Measurements from ENCODE around the gene UBASH3A. TPM values are rescaled to one million over a fixed set of nuclear protein-coding genes. Genes with fewer than 3 reads are reported as not detected.
A peak's percentile ranks its signal among the peaks of the same experiment; 100 is the strongest.

The UBASH3A gene
- total RNA-seq, 1 donor from 2014 or later = under 0.01 TPM

GRCh38 chr21:42460391-42461184 lies 56.9 kb downstream of the UBASH3A start:
- no peak overlapping the region for H3K27ac ChIP-seq (ENCODE audit: low read depth, low read length)
- H3K27me3 ChIP-seq (ENCODE audit: control insufficient read depth in 3 of 3, insufficient read depth in 3 of 3, low read length in 3 of 3) = peaks cover 0 to 4% (median 2%) of the 10 kb centered on the region in 3 donors
- no peak overlapping the region for H3K9ac ChIP-seq (ENCODE audit: low read depth in 1 of 3, low read length in 3 of 3)
- H3K36me3 ChIP-seq (ENCODE audit: control insufficient read depth in 3 of 3, insufficient read depth in 3 of 3, low read length in 3 of 3) = no peaks in the 10 kb centered on the region
- no peak overlapping the region for H3K4me3 ChIP-seq (ENCODE audit: low read length in 3 of 3)
- H3K9me3 ChIP-seq (ENCODE audit: control insufficient read depth in 3 of 3, low read length in 3 of 3) = no peaks in the 10 kb centered on the region
- peaks cover 0 to under 1% (median 0%) of the 10 kb centered on the region in 3 donors for H3K4me1 ChIP-seq (ENCODE audit: control insufficient read depth in 3 of 3, insufficient read depth in 3 of 3, low read length in 3 of 3)

- no peaks in the 10 kb centered on the region for H3K9me3 ChIP-seq (ENCODE audit: control insufficient read depth in 3 of 3, low read length in 3 of 3)
- peaks cover 0 to 4% (median 0%) of the 10 kb centered on the region in 3 donors for H3K4me1 ChIP-seq (ENCODE audit: control insufficient read depth in 3 of 3, insufficient read depth in 3 of 3, low read length in 3 of 3)
- H3K4me3 ChIP-seq (ENCODE audit: low read length in 3 of 3) = no peak overlapping the region
- no peak overlapping the region for H3K27ac ChIP-seq (ENCODE audit: low read depth, low read length)
- no peaks in the 10 kb centered on the region for H3K27me3 ChIP-seq (ENCODE audit: control insufficient read depth in 3 of 3, insufficient read depth in 3 of 3, low read length in 3 of 3)
- H3K9ac ChIP-seq (ENCODE audit: low read depth in 1 of 3, low read length in 3 of 3) = no peak overlapping the region
- no peaks in the 10 kb centered on the region for H3K36me3 ChIP-seq (ENCODE audit: control insufficient read depth in 3 of 3, insufficient read depth in 3 of 3, low read length in 3 of 3)
These were observed 57.5 kb downstream of the UBASH3A start for GRCh38 chr21:42461185-42461520.

GRCh38 chr21:42461881-42462877 lies 58.5 kb downstream of the UBASH3A start:
- no peaks in the 10 kb centered on the region for H3K9me3 ChIP-seq (ENCODE audit: control insufficient read depth in 3 of 3, low read length in 3 of 3)
- no peaks in the 10 kb centered on the region for H3K36me3 ChIP-seq (ENCODE audit: control insufficient read depth in 3 of 3, insufficient read depth in 3 of 3, low read length in 3 of 3)
- H3K4me3 ChIP-seq (ENCODE audit: low read length in 3 of 3) = no peak overlapping the region
- H3K27ac ChIP-seq (ENCODE audit: low read depth, low read length) = no peak overlapping the region
- H3K9ac ChIP-seq (ENCODE audit: low read depth in 1 of 3, low read length in 3 of 3) = no peak overlapping the region
- H3K27me3 ChIP-seq (ENCODE audit: control insufficient read depth in 3 of 3, insufficient read depth in 3 of 3, low read length in 3 of 3) = no peaks in the 10 kb centered on the region
- H3K4me1 ChIP-seq (ENCODE audit: control insufficient read depth in 3 of 3, insufficient read depth in 3 of 3, low read length in 3 of 3) = peaks cover 5 to 7% (median 6%) of the 10 kb centered on the region in 3 donors

GRCh38 chr21:42463861-42464515 lies 60.3 kb downstream of the UBASH3A start:
- Histone ChIP-seq H3K9ac (ENCODE audit: low read depth in 1 of 3, low read length in 3 of 3) (no peak overlapping the region), H3K36me3 (ENCODE audit: control insufficient read depth in 3 of 3, insufficient read depth in 3 of 3, low read length in 3 of 3) (no peaks in the 10 kb centered on the region), H3K27ac (ENCODE audit: low read depth, low read length) (no peak overlapping the region), H3K27me3 (ENCODE audit: control insufficient read depth in 3 of 3, insufficient read depth in 3 of 3, low read length in 3 of 3) (no peaks in the 10 kb centered on the region), H3K4me3 (ENCODE audit: low read length in 3 of 3) (no peak overlapping the region), H3K4me1 (ENCODE audit: control insufficient read depth in 3 of 3, insufficient read depth in 3 of 3, low read length in 3 of 3) (peaks cover 5 to 10% (median 9%) of the 10 kb centered on the region in 3 donors), H3K9me3 (ENCODE audit: control insufficient read depth in 3 of 3, low read length in 3 of 3) (no peaks in the 10 kb centered on the region)

GRCh38 chr21:42465008-42465802 lies 61.5 kb downstream of the UBASH3A start:
- H3K9ac ChIP-seq (ENCODE audit: low read depth in 1 of 3, low read length in 3 of 3) = no peak overlapping the region
- H3K4me3 ChIP-seq (ENCODE audit: low read length in 3 of 3) = no peak overlapping the region
- no peak overlapping the region for H3K27ac ChIP-seq (ENCODE audit: low read depth, low read length)
- H3K9me3 ChIP-seq (ENCODE audit: control insufficient read depth in 3 of 3, low read length in 3 of 3) = no peaks in the 10 kb centered on the region
- no peaks in the 10 kb centered on the region for H3K27me3 ChIP-seq (ENCODE audit: control insufficient read depth in 3 of 3, insufficient read depth in 3 of 3, low read length in 3 of 3)
- no peaks in the 10 kb centered on the region for H3K36me3 ChIP-seq (ENCODE audit: control insufficient read depth in 3 of 3, insufficient read depth in 3 of 3, low read length in 3 of 3)
- peaks cover 5 to 10% (median 9%) of the 10 kb centered on the region in 3 donors for H3K4me1 ChIP-seq (ENCODE audit: control insufficient read depth in 3 of 3, insufficient read depth in 3 of 3, low read length in 3 of 3)

GRCh38 chr21:42465803-42466127 lies 62.1 kb downstream of the UBASH3A start:
- no peaks in the 10 kb centered on the region for H3K27me3 ChIP-seq (ENCODE audit: control insufficient read depth in 3 of 3, insufficient read depth in 3 of 3, low read length in 3 of 3)

GRCh38 chr21:42466700-42467099 lies 63.0 kb downstream of the UBASH3A start:
- no peaks in the 10 kb centered on the region for H3K9me3 ChIP-seq (ENCODE audit: control insufficient read depth in 3 of 3, low read length in 3 of 3)
- peak overlapping the region; percentile 3 to 60 (median 40) for H3K9ac ChIP-seq (ENCODE audit: low read depth in 1 of 3, low read length in 3 of 3)
- no peaks in the 10 kb centered on the region for H3K36me3 ChIP-seq (ENCODE audit: control insufficient read depth in 3 of 3, insufficient read depth in 3 of 3, low read length in 3 of 3)
- H3K27me3 ChIP-seq (ENCODE audit: control insufficient read depth in 3 of 3, insufficient read depth in 3 of 3, low read length in 3 of 3) = no peaks in the 10 kb centered on the region
- peak overlapping the region; percentile 48 for H3K27ac ChIP-seq (ENCODE audit: low read depth, low read length)
- H3K4me3 ChIP-seq (ENCODE audit: low read length in 3 of 3) = peak overlapping the region; percentile 32 to 69 (median 59)
- peaks cover 5 to 10% (median 9%) of the 10 kb centered on the region in 3 donors for H3K4me1 ChIP-seq (ENCODE audit: control insufficient read depth in 3 of 3, insufficient read depth in 3 of 3, low read length in 3 of 3)

More at GRCh38 chr21:42465803-42466127, 62.1 kb downstream of the UBASH3A start:
- no peaks in the 10 kb centered on the region for H3K36me3 ChIP-seq (ENCODE audit: control insufficient read depth in 3 of 3, insufficient read depth in 3 of 3, low read length in 3 of 3)
- H3K27ac ChIP-seq (ENCODE audit: low read depth, low read length) = no peak overlapping the region
- no peak overlapping the region for H3K4me3 ChIP-seq (ENCODE audit: low read length in 3 of 3)
- H3K9me3 ChIP-seq (ENCODE audit: control insufficient read depth in 3 of 3, low read length in 3 of 3) = no peaks in the 10 kb centered on the region
- H3K4me1 ChIP-seq (ENCODE audit: control insufficient read depth in 3 of 3, insufficient read depth in 3 of 3, low read length in 3 of 3) = peaks cover 5 to 10% (median 9%) of the 10 kb centered on the region in 3 donors
- no peak overlapping the region for H3K9ac ChIP-seq (ENCODE audit: low read depth in 1 of 3, low read length in 3 of 3)

GRCh38 chr21:42467140-42467983 lies 63.7 kb downstream of the UBASH3A start:
- Histone ChIP-seq H3K4me1 (ENCODE audit: control insufficient read depth in 3 of 3, insufficient read depth in 3 of 3, low read length in 3 of 3) (peaks cover 5 to 10% (median 9%) of the 10 kb centered on the region in 3 donors), H3K27ac (ENCODE audit: low read depth, low read length) (peak overlapping the region; percentile 48), H3K27me3 (ENCODE audit: control insufficient read depth in 3 of 3, insufficient read depth in 3 of 3, low read length in 3 of 3) (no peaks in the 10 kb centered on the region), H3K9me3 (ENCODE audit: control insufficient read depth in 3 of 3, low read length in 3 of 3) (no peaks in the 10 kb centered on the region), H3K36me3 (ENCODE audit: control insufficient read depth in 3 of 3, insufficient read depth in 3 of 3, low read length in 3 of 3) (no peaks in the 10 kb centered on the region), H3K4me3 (ENCODE audit: low read length in 3 of 3) (peak overlapping the region; percentile 32 to 69 (median 59)), H3K9ac (ENCODE audit: low read depth in 1 of 3, low read length in 3 of 3) (peak overlapping the region in 2 of 3 donors; percentile 3 to 60)
